CD4-positive, alpha-beta T cell (primary cell): ENCODE measurements around the gene FOXO3. TPM values are rescaled to one million over a fixed set of nuclear protein-coding genes. Genes with fewer than 3 reads are reported as not detected.

ENCODE experiments used
- ATAC-seq: fragments of 200-7000 bp; cut with Tn5 transposase; one replicate; pipeline ENCODE4 v1.10.0; 2022; ENCODE audit warnings: mild to moderate bottlenecking; ENCODE audit not compliant: poor library complexity
- CTCF ChIA-PET: fragments of 350-600 bp; sonication (Branson Sonifier 250); formaldehyde crosslinking; loops from one replicate; lab custom pipeline; 2021; ENCODE audit warnings: antibody characterized with exemption, inconsistent platforms; lab: Charles Lee
- POLR2A ChIA-PET: fragments of 350-600 bp; sonication (Branson Sonifier 250); formaldehyde crosslinking; loops from one replicate; lab custom pipeline; 2021; ENCODE audit warnings: antibody characterized with exemption, inconsistent platforms; lab: Charles Lee
- DNase-seq, 14 experiments: peaks; one replicate each; pipeline ENCODE4 v3.0.0-alpha.2; 2013 to 2020; ENCODE audit warnings: mixed read lengths in 2 of 14
- H3K27ac ChIP-seq, 2 donors: one replicate each; pipeline versions ENCODE4 v1.5.1 to v1.7.0; 2013; ENCODE audit warnings: low read length in 2 of 2, low read depth in 1 of 2, mild to moderate bottlenecking in 1 of 2
- H3K27me3 ChIP-seq, 2 experiments: 1 replicate in 1 of 2; 2 replicates in 1 of 2; pipeline versions ENCODE4 v1.6.1 to v1.7.0; 2013; ENCODE audit warnings: low read length in 2 of 2, control low read depth in 1 of 2, mild to moderate bottlenecking in 1 of 2, moderate library complexity in 1 of 2; ENCODE audit not compliant: insufficient read depth in 2 of 2, control insufficient read depth in 1 of 2
- H3K36me3 ChIP-seq: one replicate; pipeline ENCODE4 v1.6.1; 2013; ENCODE audit warnings: low read length, control low read depth; ENCODE audit not compliant: insufficient read depth
- H3K4me1 ChIP-seq: one replicate; pipeline ENCODE4 v1.6.1; 2013; ENCODE audit warnings: low read length, control low read depth; ENCODE audit not compliant: insufficient read depth
- H3K4me3 ChIP-seq: one replicate; pipeline ENCODE4 v1.5.1; 2013; ENCODE audit warnings: mild to moderate bottlenecking, low read length, moderate library complexity
- H3K9me3 ChIP-seq, 2 experiments: 1 replicate in 1 of 2; 2 replicates in 1 of 2; pipeline versions ENCODE4 v1.6.1 to v1.7.0; 2013; ENCODE audit warnings: low read length in 2 of 2, mild to moderate bottlenecking in 2 of 2, control low read depth in 1 of 2, moderate library complexity in 1 of 2; ENCODE audit not compliant: control insufficient read depth in 1 of 2, insufficient read depth in 1 of 2
- H3K27ac Mint-ChIP-seq: one replicate; pipeline ENCODE4 v1.8.0; 2020; ENCODE audit warnings: mixed read lengths
- H3K27me3 Mint-ChIP-seq: one replicate; pipeline ENCODE4 v1.8.0; 2021; ENCODE audit warnings: mixed read lengths
- H3K36me3 Mint-ChIP-seq: one replicate; pipeline ENCODE4 v1.8.0; 2021; ENCODE audit warnings: low read depth, mixed read lengths
- H3K4me1 Mint-ChIP-seq: one replicate; pipeline ENCODE4 v1.8.0; 2021; ENCODE audit warnings: low read depth, mixed read lengths
- H3K4me3 Mint-ChIP-seq: one replicate; pipeline ENCODE4 v1.8.0; 2020; ENCODE audit warnings: mild to moderate bottlenecking, mixed read lengths
- H3K9me3 Mint-ChIP-seq: one replicate; pipeline ENCODE4 v1.8.0; 2020; ENCODE audit warnings: mixed read lengths
- CTCF ChIP-seq: fragments of 200-600 bp; IDR thresholded peaks from one replicate; pipeline ENCODE4 v1.8.0; 2022; ENCODE audit warnings: antibody characterized with exemption, mild to moderate bottlenecking
- intact Hi-C, 2 experiments: fragments of 100-400 bp; cut with DNase I in 1 of 2; cut with micrococcal nuclease in 1 of 2; formaldehyde crosslinking; loops; one replicate each; pipeline versions ENCODE4 v1.15.1 to v1.9.0; 2023 to 2025; cut with DNase I, micrococcal nuclease
- total RNA-seq, 174 experiments: library from RNA in 2 of 174; stranded (reverse) in 2 of 174; gene quantifications; one replicate each; pipeline ENCODE4 v1.2.3 and lab custom pipeline; 2021 to 2026

FOXO3 gene
- total RNA-seq, 2 experiments from 2014 or later: 24.3 to 25.3 TPM

- Histone ChIP-seq H3K4me3 (no peak overlapping the region), H3K27ac (no peak overlapping the region), H3K9me3 (no peaks in the 10 kb centered on the region), H3K4me1 (peaks cover 21% of the 10 kb centered on the region), H3K27me3 (no peaks in the 10 kb centered on the region), H3K36me3 (no peaks in the 10 kb centered on the region)
- H3K36me3 Mint-ChIP-seq: no peaks in the 10 kb centered on the region
- CTCF ChIA-PET: no interaction called here
- H3K27me3 Mint-ChIP-seq: no peaks in the 10 kb centered on the region
- DNase-seq (no peak), ATAC-seq (no peak)
- intact Hi-C loops: no loop called here
- H3K4me1 Mint-ChIP-seq: peaks cover 9% of the 10 kb centered on the region
- POLR2A ChIA-PET: no interaction called here
- no peak overlapping the region for H3K27ac Mint-ChIP-seq
- H3K9me3 Mint-ChIP-seq: no peaks in the 10 kb centered on the region
- no peak overlapping the region for H3K4me3 Mint-ChIP-seq
- TF ChIP-seq CTCF: no peak
These were observed 152.2 kb downstream of the FOXO3 start for GRCh38 chr6:108712946-108713345.

GRCh38 chr6:108714101-108714765 is 153.5 kb downstream of the FOXO3 start:
- CTCF ChIA-PET: no interaction called here
- no peaks in the 10 kb centered on the region for H3K9me3 Mint-ChIP-seq
- peaks cover 9% of the 10 kb centered on the region for H3K4me1 Mint-ChIP-seq
- no peaks in the 10 kb centered on the region for H3K27me3 Mint-ChIP-seq
- H3K4me3 ChIP-seq: no peak overlapping the region
- intact Hi-C loops: no loop called here
- no peak overlapping the region for H3K4me3 Mint-ChIP-seq
- no peaks in the 10 kb centered on the region for H3K36me3 ChIP-seq
- no peak for TF ChIP-seq CTCF
- peaks cover 21% of the 10 kb centered on the region for H3K4me1 ChIP-seq
- POLR2A ChIA-PET: no interaction called here
- no peaks in the 10 kb centered on the region for H3K9me3 ChIP-seq
- H3K27me3 ChIP-seq: no peaks in the 10 kb centered on the region
- DNase-seq (peak in 3 of 14 experiments; percentile 8 to 48 (median 30)), ATAC-seq (no peak)
- no peak overlapping the region for H3K27ac Mint-ChIP-seq
- H3K36me3 Mint-ChIP-seq: no peaks in the 10 kb centered on the region
- H3K27ac ChIP-seq: no peak overlapping the region

GRCh38 chr6:108714766-108715414 is 154.2 kb downstream of the FOXO3 start:
- Mint-ChIP-seq H3K36me3 (no peaks in the 10 kb centered on the region), H3K9me3 (no peaks in the 10 kb centered on the region), H3K4me1 (peaks cover 9% of the 10 kb centered on the region), H3K27me3 (no peaks in the 10 kb centered on the region), H3K27ac (no peak overlapping the region), H3K4me3 (no peak overlapping the region)
- no peak overlapping the region for H3K27ac ChIP-seq
- no peak overlapping the region for H3K4me3 ChIP-seq
- intact Hi-C loops: no loop called here
- CTCF ChIA-PET: no interaction called here
- DNase-seq (no peak), ATAC-seq (no peak)
- POLR2A ChIA-PET: no interaction called here
- no peaks in the 10 kb centered on the region for H3K9me3 ChIP-seq
- no peak for TF ChIP-seq CTCF
- peaks cover 21% of the 10 kb centered on the region for H3K4me1 ChIP-seq
- H3K36me3 ChIP-seq: no peaks in the 10 kb centered on the region
- no peaks in the 10 kb centered on the region for H3K27me3 ChIP-seq
